C4-2B (cell line): Measurements from ENCODE around the gene NCOA3.

Experiments used
- H3K27ac ChIP-seq: fragments of 450-650 bp; 2 replicates; pipeline ENCODE4 v1.5.1; 2017
- CTCF ChIP-seq: fragments of 450-650 bp; conservative IDR thresholded peaks from 2 replicates; pipeline ENCODE4 v1.5.1; 2017; ENCODE audit warnings: mild to moderate bottlenecking
- ZFX ChIP-seq: fragments of 450-650 bp; IDR thresholded peaks from 2 replicates; pipeline ENCODE4 v1.6.1; 2017

The NCOA3 gene

GRCh38 chr20:47676912-47677634 is 175.4 kb downstream of the NCOA3 start:
- TF ChIP-seq ZFX: no peak
- no peak for TF ChIP-seq CTCF

GRCh38 chr20:47677635-47678453 is 176.2 kb downstream of the NCOA3 start:
- no peak overlapping the region for H3K27ac ChIP-seq
- TF ChIP-seq CTCF (peak; percentile 95), ZFX (no peak)

More at GRCh38 chr20:47676912-47677634, 175.4 kb downstream of the NCOA3 start:
- H3K27ac ChIP-seq: no peak overlapping the region

GRCh38 chr20:47678536-47678935 is 176.8 kb downstream of the NCOA3 start:
- no peak for TF ChIP-seq ZFX
- TF ChIP-seq CTCF: no peak
- H3K27ac ChIP-seq: no peak overlapping the region

- TF ChIP-seq CTCF (no peak), ZFX (no peak)
- H3K27ac ChIP-seq: no peak overlapping the region
Observed at GRCh38 chr20:47679462-47679861, 177.8 kb downstream of the NCOA3 start.

GRCh38 chr20:47680804-47681529 is 179.3 kb downstream of the NCOA3 start:
- H3K27ac ChIP-seq: no peak overlapping the region
- TF ChIP-seq CTCF (no peak), ZFX (no peak)

- TF ChIP-seq ZFX (no peak), CTCF (no peak)
- no peak overlapping the region for H3K27ac ChIP-seq
Observed at GRCh38 chr20:47682028-47682783, 180.5 kb downstream of the NCOA3 start.
